ENCODE results near the gene CFHR4.
"Not testable (repeated sequence)": the region's sequence is repeated elsewhere in the genome, so short reads cannot be mapped to it uniquely, and the experiment has no call there.

Gene CFHR4
- 0 reads per million in 3 experiments for total RNA-seq

DNA sequence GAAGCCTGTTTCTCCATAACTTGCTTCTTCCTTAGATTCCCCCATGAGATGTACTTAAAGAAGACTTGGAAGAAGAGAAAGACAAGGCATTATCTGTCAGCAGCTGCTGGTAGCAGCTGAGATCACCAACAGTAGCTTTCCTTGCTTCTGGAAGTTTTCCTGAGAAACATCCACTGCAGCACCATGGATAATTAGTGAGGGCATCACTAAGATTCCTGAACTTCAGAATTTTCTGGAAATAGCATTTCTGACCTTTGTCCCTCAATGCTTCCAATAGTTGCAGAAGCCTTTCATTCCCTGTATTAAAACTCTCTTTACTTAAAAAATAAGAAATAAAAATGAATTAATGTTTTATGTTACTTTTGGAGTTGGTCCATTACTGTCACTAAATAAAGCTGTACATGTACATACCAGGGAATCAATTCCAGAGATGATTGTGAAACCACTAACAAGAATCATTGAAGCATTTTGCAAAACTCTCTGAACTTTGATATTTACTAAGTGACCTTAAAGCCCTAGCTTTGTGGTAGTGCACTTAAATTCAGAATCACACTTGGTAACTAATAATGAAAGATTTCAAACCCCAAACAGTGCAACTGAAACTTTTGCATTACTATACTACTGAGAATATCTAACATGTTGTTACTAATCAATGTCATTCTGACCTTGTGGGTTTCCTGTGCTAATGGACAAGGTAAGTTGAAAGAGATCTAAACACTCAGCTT lies at the start of gene CFHR4:
Gene CFHR4 (plus strand): TSS at position 538 of the 725 bp plus-strand sequence. CDS start 99 bp downstream, at position 637.
- no peak for DNase-seq

DNA sequence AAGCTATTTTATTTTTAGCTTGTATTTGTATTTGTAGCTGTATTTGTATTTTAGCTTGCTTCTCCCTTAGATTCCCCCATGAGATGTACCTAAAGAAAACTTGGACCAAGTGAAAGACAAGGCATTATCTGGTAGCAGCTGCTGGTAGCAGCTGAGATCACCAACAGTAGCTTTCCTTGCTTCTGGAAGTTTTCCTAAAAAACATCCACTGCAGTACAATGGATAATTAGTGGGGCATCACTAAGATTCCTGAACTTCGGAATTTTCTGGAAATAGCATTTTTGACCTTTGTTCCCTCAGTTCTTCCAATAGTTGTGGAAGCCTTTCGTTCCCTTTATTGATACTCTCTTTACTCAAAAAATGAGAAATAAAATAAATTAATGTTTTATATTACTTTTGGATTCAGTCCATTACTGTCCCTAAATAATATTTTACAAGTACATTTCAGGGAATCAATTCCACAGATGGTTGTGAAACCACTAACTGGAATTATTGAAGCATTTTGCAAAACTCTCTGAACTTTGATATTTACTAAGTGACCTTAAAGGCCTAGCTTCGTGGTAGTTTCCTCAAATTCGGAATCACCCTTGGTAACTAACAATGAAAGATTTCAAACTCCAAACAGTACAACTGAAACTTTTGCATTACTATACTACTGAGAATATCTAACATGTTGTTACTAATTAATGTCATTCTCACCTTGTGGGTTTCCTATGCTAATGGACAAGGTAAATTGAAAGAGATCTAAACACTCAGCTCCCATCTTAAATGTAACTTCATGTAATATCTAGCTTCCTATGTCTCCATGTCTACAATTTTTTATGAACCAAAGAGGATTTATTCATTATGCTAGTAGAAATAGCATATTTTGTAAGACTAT lies 38.0 kb upstream of the CFHR4 start:
- not testable (repeated sequence) for DNase-seq

DNA sequence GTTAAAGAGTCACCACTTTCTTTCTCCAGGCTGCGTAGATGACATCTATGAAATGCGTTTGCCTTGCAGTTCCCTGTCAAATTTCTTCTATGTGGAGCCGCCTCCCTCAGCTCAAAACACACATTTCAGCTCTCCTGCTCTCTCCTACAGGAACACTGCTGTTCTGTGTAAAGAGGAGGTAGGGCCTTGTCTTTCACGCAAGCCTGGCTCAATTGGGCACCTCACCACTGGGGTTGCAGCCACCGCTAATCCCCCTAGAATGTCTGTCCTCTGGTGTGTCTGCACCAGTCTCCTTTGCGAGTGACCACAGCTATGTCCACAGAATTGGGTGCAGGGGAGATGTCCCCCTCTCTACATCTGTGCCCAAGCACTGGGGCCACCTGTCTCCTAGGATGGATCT lies 31.8 kb upstream of the CFHR4 start:
- no peak for DNase-seq

DNA sequence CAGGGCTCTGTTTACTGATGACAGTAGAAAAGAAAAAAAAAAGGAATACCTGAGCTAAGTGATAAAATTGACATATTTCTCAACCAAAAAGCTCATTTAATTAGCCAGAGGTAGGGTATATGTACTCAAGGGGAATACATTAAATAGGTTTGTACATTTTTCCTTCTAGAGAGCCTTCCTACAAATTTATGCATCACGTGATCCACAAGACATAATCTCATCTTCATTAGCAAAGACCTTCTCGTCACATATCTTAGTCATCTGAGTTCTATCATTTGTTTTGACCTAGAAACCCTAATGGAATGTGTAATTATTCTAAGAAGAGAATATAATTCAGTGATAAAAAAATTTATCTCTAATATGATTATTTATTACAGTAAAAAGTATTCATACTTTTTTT lies 30.7 kb upstream of the CFHR4 start:
- no peak for DNase-seq

DNA sequence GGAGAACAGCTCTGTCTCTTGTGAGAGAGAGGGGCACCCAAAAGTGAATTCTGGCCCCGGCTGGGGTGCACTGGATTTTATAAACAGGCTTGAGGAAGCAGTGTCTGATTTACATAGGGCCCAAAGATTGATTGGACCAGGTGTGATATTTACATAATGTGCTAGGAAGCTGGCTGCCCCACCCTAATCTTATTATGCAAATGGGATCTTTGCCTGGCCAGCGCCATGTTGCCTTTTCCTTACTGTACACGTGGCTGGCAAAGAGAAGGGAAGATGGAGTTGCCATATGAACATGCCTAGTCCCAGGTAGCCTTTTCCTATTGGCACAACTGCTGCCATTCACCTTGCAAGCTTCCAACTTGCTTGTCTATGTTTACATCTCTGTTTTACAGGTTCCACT lies 29.0 kb upstream of the CFHR4 start:
- no peak for DNase-seq

DNA sequence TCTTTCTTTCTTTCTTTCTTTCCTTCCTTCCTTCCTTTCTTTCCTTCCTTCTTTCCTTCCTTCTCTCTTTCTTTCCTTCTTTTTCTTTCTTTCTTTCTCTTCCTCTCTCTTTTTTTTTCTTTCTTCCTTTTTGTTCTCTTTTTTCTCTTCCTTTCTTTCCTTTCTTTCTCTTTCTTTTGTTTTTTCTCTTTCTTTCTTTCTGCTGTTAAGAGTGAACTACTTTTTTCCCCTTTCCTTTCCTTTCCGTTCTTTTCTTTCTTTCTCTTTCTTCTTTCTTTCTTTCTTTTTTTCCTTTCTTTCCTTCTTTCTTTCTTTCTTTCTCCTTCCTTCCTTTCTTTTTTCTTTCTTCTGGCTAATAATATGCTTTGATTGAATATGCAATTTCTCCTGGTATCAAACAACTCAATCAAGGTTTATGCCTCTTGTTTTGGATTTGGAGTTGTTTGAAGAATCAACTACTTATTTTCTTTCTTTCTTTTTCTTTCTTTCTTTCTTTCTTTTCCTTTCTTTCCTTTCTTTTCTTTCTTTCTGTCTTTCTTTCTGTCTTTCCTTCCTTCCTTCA lies 27.4 kb upstream of the CFHR4 start:
- DNase-seq, result no peak

DNA sequence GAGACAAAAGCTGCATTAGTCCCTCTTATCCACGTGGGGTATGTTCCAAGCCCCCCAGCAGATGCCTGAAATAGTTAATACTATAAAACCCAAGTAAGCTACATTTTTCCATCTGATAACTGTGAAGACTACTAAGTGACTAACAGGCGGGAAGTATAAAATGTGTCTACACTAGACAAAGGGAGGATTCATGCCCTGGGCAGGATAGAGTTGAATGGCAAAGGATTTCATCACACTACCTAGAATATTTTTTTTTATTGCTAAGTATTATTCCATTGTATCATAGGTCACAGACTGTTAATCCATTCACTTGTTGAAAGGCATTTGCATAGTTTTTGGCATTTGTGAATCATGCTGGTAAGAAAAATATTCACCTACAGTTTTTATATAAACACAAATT lies 26.4 kb upstream of the CFHR4 start:
- DNase-seq, result no peak

DNA sequence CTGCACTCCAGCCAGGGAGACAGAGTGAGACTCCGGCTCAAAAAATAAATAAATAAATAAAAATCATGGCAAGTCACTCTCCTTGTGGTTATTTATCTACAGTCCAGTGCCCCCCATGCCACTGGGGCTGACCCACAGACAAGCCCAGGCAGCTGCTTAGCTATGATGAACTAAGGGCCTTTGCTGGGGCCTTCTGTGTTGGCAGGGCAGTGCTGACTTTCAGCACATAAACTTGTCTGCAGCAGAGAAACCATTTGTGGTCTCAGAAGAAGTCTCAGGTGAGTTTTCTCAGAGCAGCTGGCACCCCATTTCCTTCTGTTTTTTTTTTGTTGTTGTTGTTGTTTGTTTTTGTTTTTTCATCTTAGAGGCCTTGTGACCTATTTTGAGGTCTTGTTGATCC lies 20.9 kb upstream of the CFHR4 start:
- DNase-seq, result no peak

DNA sequence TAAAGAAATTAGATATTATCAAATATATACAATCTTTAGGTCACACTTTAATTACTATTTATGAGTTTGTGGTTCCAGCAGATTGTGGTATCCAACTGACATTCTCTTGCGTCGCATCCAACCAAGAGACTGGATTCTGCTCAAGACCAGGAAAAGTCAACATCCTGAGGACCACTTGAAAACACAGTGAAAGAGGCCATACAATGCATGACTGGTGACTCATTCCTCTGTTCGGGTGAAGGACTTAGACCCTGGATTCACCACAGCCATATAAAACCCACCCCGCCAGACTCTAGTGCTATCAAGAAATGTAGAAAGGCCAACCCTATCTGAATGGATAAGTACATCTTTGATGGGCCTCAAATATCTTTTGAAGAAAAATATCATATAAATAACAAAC lies 14.5 kb upstream of the CFHR4 start:
- no peak for DNase-seq

DNA sequence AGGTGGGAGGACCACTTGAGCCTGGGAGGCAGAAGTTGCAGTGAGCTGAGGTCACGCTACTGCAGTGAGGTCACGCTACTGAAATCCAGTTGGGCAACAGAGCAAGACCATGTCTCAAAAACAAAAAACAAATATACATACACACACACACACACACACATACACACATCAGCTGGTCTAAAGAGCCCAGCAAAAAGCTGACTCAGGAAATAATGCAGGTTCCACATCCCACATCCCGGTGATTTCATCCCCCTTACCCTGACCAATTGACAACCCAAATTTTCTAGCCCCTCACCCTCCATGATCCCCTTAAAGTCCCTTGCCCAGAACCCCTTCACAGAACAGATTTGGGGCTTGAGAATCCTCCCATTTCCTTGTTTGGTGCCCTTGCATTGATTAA lies 11.9 kb upstream of the CFHR4 start:
- no peak for DNase-seq

DNA sequence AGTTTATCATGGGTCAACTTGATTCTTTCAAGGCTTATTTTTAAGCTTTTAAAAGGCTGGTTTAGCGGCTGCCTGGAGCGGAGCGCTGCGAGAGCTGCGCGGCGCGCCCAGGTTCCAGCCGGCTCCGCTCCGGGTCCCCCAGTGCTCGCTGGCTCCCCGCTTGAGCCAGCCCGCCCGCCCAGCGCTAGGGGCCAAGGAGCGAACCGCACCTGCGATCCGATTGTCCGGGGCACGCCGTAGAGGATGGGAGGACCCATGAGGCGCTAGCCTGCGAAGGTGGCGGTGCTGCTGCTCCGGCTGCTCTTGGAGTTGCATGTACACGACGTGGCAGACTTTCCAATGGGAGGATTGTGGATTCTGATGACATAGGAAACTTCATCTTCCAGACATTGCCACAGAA lies 9.9 kb upstream of the CFHR4 start:
- no peak for DNase-seq

DNA sequence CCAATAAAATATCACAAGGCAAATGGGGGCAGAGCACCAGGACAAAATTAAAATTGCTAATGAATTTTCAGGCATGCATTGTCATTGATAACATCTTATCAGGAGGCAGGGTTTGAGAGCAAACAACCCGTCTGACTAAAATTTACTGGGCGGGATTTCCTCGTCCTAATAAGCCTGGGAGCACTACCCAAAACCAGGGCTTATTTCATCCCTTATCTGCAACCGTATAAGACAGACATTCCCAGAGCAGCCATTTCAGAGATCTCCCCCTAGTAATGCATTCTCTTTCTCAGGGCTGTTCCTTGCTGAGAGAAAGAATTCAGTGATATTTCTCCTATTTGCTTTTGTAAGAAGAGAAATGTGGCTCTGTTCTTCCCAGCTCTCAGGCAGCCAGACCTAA lies 1.3 kb upstream of the CFHR4 start:
- DNase-seq, result not testable (repeated sequence)

DNA sequence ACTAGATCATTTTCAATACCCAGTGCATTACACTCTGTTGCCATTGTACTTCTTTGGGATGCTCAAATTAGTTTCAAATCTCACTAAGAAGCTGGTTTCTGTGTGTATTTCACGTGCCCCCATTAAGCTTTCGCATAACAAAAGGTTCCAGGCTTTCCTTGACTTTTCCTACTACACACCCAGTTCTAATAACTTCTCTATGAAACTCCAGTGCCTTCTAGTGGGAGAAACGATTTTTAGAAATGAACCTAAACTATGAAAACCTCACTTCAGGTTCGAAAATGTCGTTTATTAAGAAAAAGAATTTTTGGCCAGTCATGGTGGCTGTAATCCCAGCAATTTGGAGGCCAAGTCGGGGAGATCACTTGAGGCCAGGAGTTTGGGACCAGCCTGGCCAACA lies 2.8 kb downstream of the CFHR4 start:
- no peak for DNase-seq

DNA sequence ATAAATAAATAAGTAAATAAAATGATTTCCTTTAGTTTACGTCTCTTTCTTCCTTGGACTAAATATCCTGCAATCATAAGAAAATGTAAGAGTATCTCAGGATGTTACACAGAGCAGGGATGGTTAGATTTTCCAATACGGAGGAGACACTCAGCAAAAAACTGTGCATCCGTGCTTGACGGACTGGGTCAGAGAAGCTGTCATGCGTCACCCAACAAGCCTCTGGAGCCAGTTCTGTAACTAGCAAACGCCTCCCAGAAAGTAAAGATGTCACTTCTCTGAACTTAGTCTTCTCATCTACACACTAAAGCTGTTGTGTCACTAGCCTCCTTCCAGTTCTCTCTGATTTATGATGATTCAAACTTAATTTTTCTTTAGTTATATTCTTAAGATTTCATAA lies 3.4 kb downstream of the CFHR4 start:
- no peak for DNase-seq

DNA sequence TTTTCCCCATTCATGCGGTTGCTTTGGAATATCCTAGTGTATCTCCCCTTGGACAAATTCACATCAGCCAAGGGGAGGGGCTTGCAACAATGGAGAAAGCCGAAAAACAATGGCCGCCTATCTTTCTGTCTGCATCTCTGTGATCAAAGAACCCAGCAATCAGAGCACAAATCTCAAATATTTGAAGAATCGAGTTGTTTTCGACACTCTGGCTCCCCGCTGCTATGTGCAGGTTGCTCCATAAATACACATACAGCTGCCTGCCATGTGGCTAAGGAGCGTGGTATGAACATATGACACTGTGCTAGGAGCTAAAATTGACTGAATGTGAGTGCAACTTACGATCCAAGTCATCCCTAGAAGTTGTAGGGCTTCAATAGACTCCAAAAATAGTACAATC lies 8.5 kb downstream of the CFHR4 start:
- no peak for DNase-seq

DNA sequence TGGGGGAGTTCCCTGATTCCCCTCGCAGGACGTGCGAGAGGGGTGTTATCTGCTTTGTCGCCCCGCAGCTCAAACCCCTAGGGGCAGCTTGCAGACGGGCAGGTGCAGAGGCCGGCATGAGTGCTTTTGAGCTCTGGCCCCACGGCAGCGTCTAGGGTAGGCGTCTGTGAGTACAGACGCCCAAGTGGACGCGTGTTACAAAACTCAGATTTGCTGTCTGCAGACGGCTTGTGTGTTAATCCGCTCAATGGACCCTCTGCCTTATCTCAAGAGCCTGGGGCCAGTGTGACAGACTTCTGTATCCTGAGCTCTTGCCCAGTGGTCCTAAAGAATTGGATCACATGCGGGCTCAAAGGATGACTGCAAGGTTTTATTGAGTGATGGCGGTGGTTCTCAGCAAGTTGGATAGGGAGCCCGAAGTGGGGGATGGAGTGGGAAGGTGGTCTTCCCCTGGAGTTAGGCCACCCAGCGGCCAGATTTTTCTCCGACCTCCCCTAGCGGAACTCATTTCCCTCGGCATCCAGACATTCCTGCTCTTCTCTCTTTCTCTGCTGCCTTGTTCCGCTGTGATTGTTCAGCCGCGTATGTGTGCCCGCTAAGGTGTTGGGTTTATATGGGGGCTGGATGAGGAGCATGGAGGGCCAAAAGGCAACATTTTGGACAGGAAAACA lies 9.4 kb downstream of the CFHR4 start:
- DNase-seq, result no peak

DNA sequence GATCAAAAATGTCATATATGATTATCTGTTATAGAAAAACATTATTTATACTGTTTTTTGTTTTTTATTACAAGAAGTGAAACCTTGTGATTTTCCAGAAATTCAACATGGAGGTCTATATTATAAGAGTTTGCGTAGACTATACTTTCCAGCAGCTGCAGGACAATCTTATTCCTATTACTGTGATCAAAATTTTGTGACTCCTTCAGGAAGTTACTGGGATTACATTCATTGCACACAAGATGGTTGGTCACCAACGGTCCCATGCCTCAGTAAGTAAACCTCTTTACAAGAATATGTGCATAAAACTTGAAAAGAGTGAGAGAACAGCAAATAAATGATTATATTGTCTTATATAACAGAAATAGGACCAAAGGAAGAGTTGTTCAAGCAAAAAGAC lies 14.5 kb downstream of the CFHR4 start:
- DNase-seq, result no peak

DNA sequence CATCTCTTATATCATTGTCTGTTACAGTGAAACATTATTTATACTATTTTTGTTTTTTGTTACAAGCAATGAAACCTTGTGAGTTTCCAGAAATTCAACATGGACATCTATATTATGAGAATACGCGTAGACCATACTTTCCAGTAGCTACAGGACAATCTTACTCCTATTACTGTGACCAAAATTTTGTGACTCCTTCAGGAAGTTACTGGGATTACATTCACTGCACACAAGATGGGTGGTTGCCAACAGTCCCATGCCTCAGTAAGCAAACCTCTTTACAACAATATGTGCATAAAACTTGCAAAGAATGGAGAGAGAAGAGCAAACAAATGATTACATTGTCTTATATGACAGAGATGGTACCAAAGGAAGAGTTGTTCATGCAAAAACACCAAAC lies 22.4 kb downstream of the CFHR4 start:
- no peak for DNase-seq

DNA sequence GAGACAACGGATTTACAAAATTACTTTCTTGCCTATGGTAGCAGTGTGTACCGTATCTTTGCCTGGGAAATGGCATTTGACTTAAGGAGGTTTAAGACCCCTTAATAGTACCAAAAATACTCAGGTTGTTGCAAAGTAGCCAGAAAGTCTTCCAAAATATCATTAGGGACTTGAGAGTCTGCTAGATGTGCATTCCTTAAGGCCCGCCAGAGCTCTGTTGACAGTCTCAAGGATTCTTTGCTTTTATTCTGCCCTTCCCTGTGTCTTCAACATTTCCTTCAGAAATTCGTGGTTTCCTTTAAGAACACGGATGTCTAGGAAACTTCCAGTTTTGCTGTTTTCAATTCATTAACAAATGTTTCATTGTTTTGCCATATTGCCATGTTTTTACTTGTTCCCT lies 24.4 kb downstream of the CFHR4 start:
- DNase-seq, result not testable (repeated sequence)

DNA sequence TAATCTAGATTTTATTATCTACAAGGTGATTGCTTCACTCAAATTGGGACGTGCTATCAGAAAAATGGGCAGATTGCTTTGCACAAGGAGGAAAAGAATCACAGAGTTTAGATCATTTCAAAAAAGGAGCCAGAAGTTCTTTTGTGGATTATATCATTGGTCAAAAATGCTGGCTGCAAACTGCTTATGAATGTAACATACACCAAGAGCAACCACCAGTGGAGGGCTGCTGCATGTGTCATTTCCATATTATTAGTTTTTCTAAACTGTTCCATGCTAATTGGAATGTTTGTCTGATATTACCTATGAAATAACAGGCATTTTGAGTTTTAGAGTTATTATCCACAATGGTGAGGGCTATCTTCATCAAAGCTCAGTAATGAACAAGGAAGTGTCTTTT lies 39.0 kb downstream of the CFHR4 start:
- DNase-seq, result not testable (repeated sequence)

DNA sequence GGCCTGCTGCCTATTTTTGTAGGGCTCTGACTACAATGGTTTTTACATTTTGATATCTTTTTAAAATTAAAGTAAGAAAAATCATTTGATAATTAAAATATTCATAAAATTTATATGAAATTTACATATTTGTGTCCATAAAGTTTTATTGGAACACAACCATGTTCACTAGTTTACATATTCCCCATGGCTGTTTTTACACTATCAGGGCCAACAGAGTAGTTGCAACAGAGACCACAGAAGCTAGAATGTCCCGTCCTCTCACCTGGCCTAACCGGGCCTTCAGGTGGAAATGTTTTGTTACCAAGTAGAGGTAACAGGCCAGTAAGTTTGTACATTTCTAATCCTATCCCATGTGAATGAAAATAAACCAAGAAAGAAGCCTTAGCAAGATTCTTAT lies 45.0 kb downstream of the CFHR4 start:
- DNase-seq, result not testable (repeated sequence)

DNA sequence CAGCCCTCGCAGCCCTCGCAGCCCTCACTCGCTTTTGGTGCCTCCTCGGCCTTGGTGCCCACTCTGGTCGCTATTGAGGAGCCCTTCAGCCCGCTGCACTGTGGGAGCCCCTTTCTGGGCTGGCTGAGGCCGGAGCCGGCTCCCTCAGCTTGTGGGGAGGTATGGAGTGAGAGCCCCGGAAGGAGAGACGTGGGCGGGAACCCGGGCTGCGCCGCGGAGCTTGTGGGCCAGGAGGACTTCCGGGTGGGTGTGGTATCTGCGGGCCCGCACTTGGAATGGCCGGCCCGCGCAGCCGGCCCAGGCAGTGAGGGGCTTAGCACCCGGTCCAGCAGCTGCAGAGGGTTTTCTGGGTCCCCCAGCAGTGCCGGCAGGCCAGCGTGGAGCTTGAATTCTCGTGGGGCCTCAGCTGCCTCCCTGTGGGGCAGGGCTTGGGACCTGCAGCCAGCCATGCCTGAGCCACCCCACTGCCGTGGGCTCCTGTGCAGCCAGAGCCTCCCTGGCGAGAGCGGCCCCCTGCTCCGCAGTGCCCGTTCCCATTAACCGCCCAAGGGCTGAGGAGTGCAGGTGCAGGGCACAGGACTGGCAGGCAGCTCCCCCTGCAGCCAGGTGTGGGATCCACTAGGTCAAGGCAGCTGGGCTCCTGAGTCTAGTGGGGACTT lies 45.8 kb downstream of the CFHR4 start:
- DNase-seq, result no peak

DNA sequence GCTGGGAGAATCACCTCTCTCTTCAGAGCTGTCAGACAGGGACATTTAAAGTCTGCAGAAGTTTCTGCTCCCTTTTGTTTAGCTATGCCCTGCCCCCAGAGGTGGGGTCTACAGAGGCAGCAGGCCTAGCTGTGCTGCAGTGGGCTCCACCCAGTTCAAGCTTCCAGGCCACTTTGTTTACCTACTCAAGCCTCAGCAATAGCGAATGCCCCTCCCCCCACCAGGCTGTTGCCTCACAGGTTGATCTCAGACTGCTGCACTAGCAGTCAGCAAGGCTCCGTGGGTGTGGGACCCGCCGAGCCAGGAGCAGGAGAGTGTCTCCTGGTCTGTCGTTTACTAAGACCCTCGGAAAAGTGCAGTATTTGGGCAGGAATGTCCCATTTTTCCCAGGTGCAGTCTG lies 53.6 kb downstream of the CFHR4 start:
- DNase-seq, result not testable (repeated sequence)

Measured in central memory CD4-positive, alpha-beta T cell (primary cell).